A549 (cell line): ENCODE measurements around the gene PRADC1. TPM values are rescaled to one million over a fixed set of nuclear protein-coding genes. Genes with fewer than 3 reads are reported as not detected.
"Not testable (repeated sequence)": the region's sequence is repeated elsewhere in the genome, so short reads cannot be mapped to it uniquely, and the experiment has no call there.

ENCODE experiments used
- ATAC-seq, 2 experiments: fragments of 200-7000 bp in 1 of 2; fragments of >200 bp in 1 of 2; cut with Nextera tagmentation in 1 of 2; cut with Tn5 transposase in 1 of 2; 3 replicates each; pipeline versions ENCODE4 v1.8.0 to v1.9.1; 2018 to 2020; ENCODE audit warnings: mild to moderate bottlenecking in 1 of 2, moderate library complexity in 1 of 2
- CTCF ChIA-PET: fragments of 300-600 bp; sonication (Branson Sonifier 250); formaldehyde crosslinking; extraction: SDS; loops from one replicate; lab custom pipeline; 2021; ENCODE audit warnings: antibody characterized with exemption, inconsistent platforms; lab: Yijun Ruan, JAX
- POLR2A ChIA-PET: fragments of 350-600 bp; formaldehyde crosslinking; extraction: SDS; loops from one replicate; lab custom pipeline; 2021; ENCODE audit warnings: antibody characterized with exemption, inconsistent platforms; lab: Yijun Ruan, JAX
- DNase-seq, 2 experiments: peaks; one replicate each; pipeline versions ENCODE4 v3.0.0 to v3.0.0-alpha.2; 2011 to 2016; ENCODE audit warnings: low read depth in 1 of 2, low spot score in 1 of 2
- FAIRE-seq: peaks from 2 replicates; lab custom pipeline; 2011; peaks lifted over from hg19 to GRCh38; lab: Jason Lieb, UNC
- H3K27ac ChIP-seq, 2 experiments: fragments of >200 bp; sonication (Bioruptor Twin); formaldehyde crosslinking; 3 replicates each; pipeline ENCODE4 v1.5.1; 2016 to 2017
- H3K4me1 ChIP-seq: fragments of >200 bp; sonication (Bioruptor Twin); formaldehyde crosslinking; 3 replicates; pipeline ENCODE4 v1.6.1; 2016
- H3K4me2 ChIP-seq: fragments of >200 bp; sonication (Bioruptor Twin); formaldehyde crosslinking; 3 replicates; pipeline ENCODE4 v1.6.1; 2016
- H3K4me3 ChIP-seq: fragments of >200 bp; sonication (Bioruptor Twin); formaldehyde crosslinking; 3 replicates; pipeline ENCODE4 v1.5.1; 2016
- H3K9me3 ChIP-seq: fragments of >200 bp; sonication (Bioruptor Twin); formaldehyde crosslinking; 3 replicates; pipeline ENCODE4 v1.6.1; 2016
- BHLHE40 ChIP-seq: IDR thresholded peaks from 2 replicates; pipeline ENCODE4 v1.6.1; 2012; ENCODE audit warnings: low read depth, low read length, inconsistent platforms
- GATA3 ChIP-seq: IDR thresholded peaks from 2 replicates; pipeline ENCODE4 v1.6.1; 2012; ENCODE audit warnings: borderline replicate concordance
- HOXB5 ChIP-seq: fragments of 250-450 bp; sonication (Bioruptor Pico); IDR thresholded peaks from 2 replicates; pipeline ENCODE4 v1.5.0; 2020; ENCODE audit warnings: mild to moderate bottlenecking, moderate library complexity
- JUNB ChIP-seq: fragments of >200 bp; sonication (Bioruptor Twin); formaldehyde crosslinking; IDR thresholded peaks from 2 replicates; pipeline ENCODE4 v1.6.1; 2016
- KDM5A ChIP-seq: fragments of 200-600 bp; sonication (generic); IDR thresholded peaks from 2 replicates; pipeline ENCODE4 v1.6.1; 2016; ENCODE audit warnings: antibody characterized with exemption, mild to moderate bottlenecking
- POLR2AphosphoS2 ChIP-seq: conservative IDR thresholded peaks from 2 replicates; pipeline ENCODE4 v1.6.1; 2012; ENCODE audit warnings: low read length, improper control_type of control experiment, inconsistent platforms
- RAD21 ChIP-seq, 2 experiments: fragments of >200 bp in 1 of 2; sonication (Bioruptor Twin) in 1 of 2; formaldehyde crosslinking in 1 of 2; IDR thresholded peaks in 1 of 2; conservative IDR thresholded peaks in 1 of 2; 2 replicates in 1 of 2; 3 replicates in 1 of 2; pipeline ENCODE4 v1.6.1; 2012 to 2018; ENCODE audit warnings: inconsistent platforms in 1 of 2
- RCOR1 ChIP-seq: fragments of 150-350 bp; IDR thresholded peaks from 2 replicates; pipeline ENCODE4 v1.6.1; 2014; ENCODE audit warnings: antibody characterized with exemption, low read length, low read depth
- REST ChIP-seq: fragments of 200-600 bp; sonication (generic); IDR thresholded peaks from 2 replicates; pipeline ENCODE4 v1.6.1; 2016; ENCODE audit warnings: antibody characterized with exemption, mild to moderate bottlenecking, moderate library complexity
- RNF2 ChIP-seq: fragments of 200-600 bp; sonication (generic); IDR thresholded peaks from 2 replicates; pipeline ENCODE4 v1.6.1; 2016; ENCODE audit warnings: low read depth, mild to moderate bottlenecking, antibody characterized with exemption, moderate library complexity, borderline replicate concordance
- SMC3 ChIP-seq: fragments of >200 bp; sonication (Bioruptor Twin); formaldehyde crosslinking; IDR thresholded peaks from 3 replicates; pipeline ENCODE4 v1.6.1; 2018; ENCODE audit warnings: inconsistent platforms
- WGBS: methylation state at CpG from one replicate; pipeline ENCODE4 v1.1.6; 2017; ENCODE audit errors: missing lambda C conversion rate; 5-methylcytosine and 5-hydroxymethylcytosine counted together
- polyA plus RNA-seq, 4 experiments: library from polyadenylated mRNA; depleted of rRNA in 3 of 4; stranded (reverse); fragments of >200 nt; fragmentation: RNase III in 1 of 4; extraction: RNeasy Plus Mini Kit Qiagen cat#74134 plus additional on column Dnase treatment in 1 of 4; gene quantifications; 2 replicates in 3 of 4; 3 replicates in 1 of 4; pipeline ENCODE4 v1.2.3, GENCODE V29; 2011 to 2017
- TF ChIP-seq, protein P1 (sequence below): fragments of 250-450 bp; sonication (Bioruptor Pico); IDR thresholded peaks from 2 replicates; pipeline ENCODE4 v1.5.0; 2020; ENCODE audit warnings: low read depth, mild to moderate bottlenecking, moderate library complexity
- TF ChIP-seq, protein P2 (sequence below): fragments of >200 bp; sonication (Bioruptor Twin); formaldehyde crosslinking; IDR thresholded peaks from 3 replicates; pipeline ENCODE4 v1.5.1; 2016

Gene PRADC1
- polyA plus RNA-seq, 2 of the 4 experiments (the other 2 are of a cell fraction), result 11.2 to 12.1 TPM

DNA sequence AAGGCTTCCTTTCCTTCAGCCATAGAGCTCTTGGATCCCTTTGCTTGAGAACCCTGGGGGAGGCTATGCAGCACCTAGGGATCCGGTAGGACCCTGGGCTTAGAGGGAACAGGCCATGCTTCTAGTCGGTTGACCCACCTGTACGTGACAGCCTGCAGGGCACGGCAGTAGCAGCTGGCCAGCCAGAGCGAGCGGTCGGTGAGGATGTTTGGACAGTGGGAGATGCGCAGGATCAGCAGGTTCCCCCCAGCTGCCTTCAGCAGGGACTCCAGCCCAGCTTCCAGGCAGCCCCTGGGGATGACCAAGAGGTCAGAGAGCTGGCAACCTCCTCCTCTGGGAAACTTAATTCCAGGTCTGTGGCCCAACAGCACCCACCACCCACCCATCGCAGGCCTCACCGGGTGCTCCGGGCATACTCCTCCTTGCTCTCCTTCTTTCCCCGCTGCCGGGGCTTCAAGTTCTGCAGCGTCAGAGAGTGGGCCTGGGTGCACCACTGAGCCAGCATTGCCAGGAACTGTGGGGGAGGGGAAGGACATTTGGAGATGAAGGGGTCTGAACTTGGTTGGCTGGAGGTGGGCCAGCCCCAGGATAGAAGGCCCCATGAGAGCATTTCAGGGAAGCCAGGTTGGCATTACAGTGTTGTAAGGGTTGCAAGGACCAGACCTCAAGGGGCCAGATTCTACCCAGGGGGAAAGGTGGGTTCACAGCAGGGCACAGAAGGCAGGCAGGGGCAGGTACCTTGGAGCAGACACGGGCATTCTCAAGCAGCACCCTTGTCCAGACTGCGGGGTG is 30.7 kb upstream of the PRADC1 start:
- DNase-seq (no peak), FAIRE-seq (no peak)
- WGBS, result 89% methylated on average over 16 of the region's 16 CpGs
- no peak overlapping the region for H3K4me3 ChIP-seq
- no peaks in the 10 kb centered on the region for H3K9me3 ChIP-seq
- H3K4me2 ChIP-seq, result no peak overlapping the region
- no peak for TF ChIP-seq JUNB
- no peak for TF ChIP-seq GATA3
- TF ChIP-seq KDM5A, result no peak
- TF ChIP-seq, protein P1, sequence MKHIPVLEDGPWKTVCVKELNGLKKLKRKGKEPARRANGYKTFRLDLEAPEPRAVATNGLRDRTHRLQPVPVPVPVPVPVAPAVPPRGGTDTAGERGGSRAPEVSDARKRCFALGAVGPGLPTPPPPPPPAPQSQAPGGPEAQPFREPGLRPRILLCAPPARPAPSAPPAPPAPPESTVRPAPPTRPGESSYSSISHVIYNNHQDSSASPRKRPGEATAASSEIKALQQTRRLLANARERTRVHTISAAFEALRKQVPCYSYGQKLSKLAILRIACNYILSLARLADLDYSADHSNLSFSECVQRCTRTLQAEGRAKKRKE (CRISPR knock-in tag), result no peak
- TF ChIP-seq RCOR1, result no peak
- TF ChIP-seq BHLHE40, result no peak
- TF ChIP-seq POLR2AphosphoS2, result no peak
- no peak for TF ChIP-seq SMC3
- no peak for TF ChIP-seq RNF2
- no peak for TF ChIP-seq HOXB5
- TF ChIP-seq, protein P2, sequence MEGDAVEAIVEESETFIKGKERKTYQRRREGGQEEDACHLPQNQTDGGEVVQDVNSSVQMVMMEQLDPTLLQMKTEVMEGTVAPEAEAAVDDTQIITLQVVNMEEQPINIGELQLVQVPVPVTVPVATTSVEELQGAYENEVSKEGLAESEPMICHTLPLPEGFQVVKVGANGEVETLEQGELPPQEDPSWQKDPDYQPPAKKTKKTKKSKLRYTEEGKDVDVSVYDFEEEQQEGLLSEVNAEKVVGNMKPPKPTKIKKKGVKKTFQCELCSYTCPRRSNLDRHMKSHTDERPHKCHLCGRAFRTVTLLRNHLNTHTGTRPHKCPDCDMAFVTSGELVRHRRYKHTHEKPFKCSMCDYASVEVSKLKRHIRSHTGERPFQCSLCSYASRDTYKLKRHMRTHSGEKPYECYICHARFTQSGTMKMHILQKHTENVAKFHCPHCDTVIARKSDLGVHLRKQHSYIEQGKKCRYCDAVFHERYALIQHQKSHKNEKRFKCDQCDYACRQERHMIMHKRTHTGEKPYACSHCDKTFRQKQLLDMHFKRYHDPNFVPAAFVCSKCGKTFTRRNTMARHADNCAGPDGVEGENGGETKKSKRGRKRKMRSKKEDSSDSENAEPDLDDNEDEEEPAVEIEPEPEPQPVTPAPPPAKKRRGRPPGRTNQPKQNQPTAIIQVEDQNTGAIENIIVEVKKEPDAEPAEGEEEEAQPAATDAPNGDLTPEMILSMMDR, result no peak
- TF ChIP-seq REST, result no peak
- no peak for TF ChIP-seq RAD21 (conservative IDR thresholded peaks at IDR 0.05 in 1 of 2, IDR thresholded peaks at IDR 0.05 in 1 of 2)
- TF ChIP-seq, all 56 proteins: peak for 0
- POLR2A ChIA-PET, result no interaction called here
- CTCF ChIA-PET, result interaction anchor here (0.8 to 2.7 kb wide), 8 partner anchors 8 to 86 kb away, joined by 3 to 15 read pairs (median 4); no protein-coding TSS in a partner anchor
- no peak for ATAC-seq
- H3K27ac ChIP-seq, result no peak overlapping the region
- peaks cover 1% of the 10 kb centered on the region; the same call in 1 of the 3 replicates for H3K4me1 ChIP-seq

- WGBS, result 88% methylated on average over 18 of the region's 18 CpGs
- H3K9me3 ChIP-seq, H3K27ac ChIP-seq, FAIRE-seq, POLR2A ChIA-PET, H3K4me2 ChIP-seq, H3K4me1 ChIP-seq, ATAC-seq, H3K4me3 ChIP-seq, DNase-seq: not testable (repeated sequence)
- CTCF ChIA-PET, result interaction anchor here (0.6 to 2.7 kb wide), 12 partner anchors 8 to 844 kb away, joined by 3 to 15 read pairs (median 4); no protein-coding TSS in a partner anchor
Observed at GRCh38 chr2:73262691-73263429, 29.8 kb upstream of the PRADC1 start.
